ENCODE measurements around the gene IL5. TPM values are rescaled to one million over a fixed set of nuclear protein-coding genes. Genes with fewer than 3 reads are reported as not detected.

Gene IL5
- total and polyA plus RNA-seq, 2 experiments from 2014 or later: not detected

GRCh38 chr5:132561601-132562000 lies 18.3 kb upstream of the IL5 start:
- H3K27me3 ChIP-seq (ENCODE audit: insufficient read depth): no peaks in the 10 kb centered on the region
- no peaks in the 10 kb centered on the region for H3F3A ChIP-seq (replicated peaks; ENCODE audit: low read depth)
- peaks cover 11% of the 10 kb centered on the region for H3K36me3 ChIP-seq (ENCODE audit: insufficient read depth)
- Mint-ChIP-seq H3K9me3 (peaks cover 2% of the 10 kb centered on the region; the same call in 1 of the 3 replicates), H3K4me1 (peaks cover 5% of the 10 kb centered on the region), H3K36me3 (ENCODE audit: low read depth) (peaks cover 2% of the 10 kb centered on the region; the same call in 1 of the 3 replicates), H3K27ac (no peak overlapping the region), H3K4me3 (no peak overlapping the region), H3K27me3 (ENCODE audit: insufficient read depth, low read depth, poor library complexity) (peaks cover 2% of the 10 kb centered on the region)
- H3K27ac ChIP-seq (ENCODE audit: low read depth): no peak overlapping the region
- H2AFZ ChIP-seq: no peak overlapping the region
- ATAC-seq (no peak), DNase-seq (ENCODE audit: low spot score) (no peak)
- H3K4me3 ChIP-seq: no peak overlapping the region
- H3K9me2 ChIP-seq (ENCODE audit: insufficient read depth): no peaks in the 10 kb centered on the region
- no peak overlapping the region for H3K4me2 ChIP-seq
- no peak for TF ChIP-seq ETS1 (IDR thresholded peaks at IDR 0.05)
- no peak for TF ChIP-seq CTCF (conservative IDR thresholded peaks at IDR 0.05; ENCODE audit: low read depth in 2 of 2)
- TF ChIP-seq POLR2AphosphoS5 (IDR thresholded peaks at IDR 0.05; ENCODE audit: low read depth): no peak
- TF ChIP-seq, protein P1, sequence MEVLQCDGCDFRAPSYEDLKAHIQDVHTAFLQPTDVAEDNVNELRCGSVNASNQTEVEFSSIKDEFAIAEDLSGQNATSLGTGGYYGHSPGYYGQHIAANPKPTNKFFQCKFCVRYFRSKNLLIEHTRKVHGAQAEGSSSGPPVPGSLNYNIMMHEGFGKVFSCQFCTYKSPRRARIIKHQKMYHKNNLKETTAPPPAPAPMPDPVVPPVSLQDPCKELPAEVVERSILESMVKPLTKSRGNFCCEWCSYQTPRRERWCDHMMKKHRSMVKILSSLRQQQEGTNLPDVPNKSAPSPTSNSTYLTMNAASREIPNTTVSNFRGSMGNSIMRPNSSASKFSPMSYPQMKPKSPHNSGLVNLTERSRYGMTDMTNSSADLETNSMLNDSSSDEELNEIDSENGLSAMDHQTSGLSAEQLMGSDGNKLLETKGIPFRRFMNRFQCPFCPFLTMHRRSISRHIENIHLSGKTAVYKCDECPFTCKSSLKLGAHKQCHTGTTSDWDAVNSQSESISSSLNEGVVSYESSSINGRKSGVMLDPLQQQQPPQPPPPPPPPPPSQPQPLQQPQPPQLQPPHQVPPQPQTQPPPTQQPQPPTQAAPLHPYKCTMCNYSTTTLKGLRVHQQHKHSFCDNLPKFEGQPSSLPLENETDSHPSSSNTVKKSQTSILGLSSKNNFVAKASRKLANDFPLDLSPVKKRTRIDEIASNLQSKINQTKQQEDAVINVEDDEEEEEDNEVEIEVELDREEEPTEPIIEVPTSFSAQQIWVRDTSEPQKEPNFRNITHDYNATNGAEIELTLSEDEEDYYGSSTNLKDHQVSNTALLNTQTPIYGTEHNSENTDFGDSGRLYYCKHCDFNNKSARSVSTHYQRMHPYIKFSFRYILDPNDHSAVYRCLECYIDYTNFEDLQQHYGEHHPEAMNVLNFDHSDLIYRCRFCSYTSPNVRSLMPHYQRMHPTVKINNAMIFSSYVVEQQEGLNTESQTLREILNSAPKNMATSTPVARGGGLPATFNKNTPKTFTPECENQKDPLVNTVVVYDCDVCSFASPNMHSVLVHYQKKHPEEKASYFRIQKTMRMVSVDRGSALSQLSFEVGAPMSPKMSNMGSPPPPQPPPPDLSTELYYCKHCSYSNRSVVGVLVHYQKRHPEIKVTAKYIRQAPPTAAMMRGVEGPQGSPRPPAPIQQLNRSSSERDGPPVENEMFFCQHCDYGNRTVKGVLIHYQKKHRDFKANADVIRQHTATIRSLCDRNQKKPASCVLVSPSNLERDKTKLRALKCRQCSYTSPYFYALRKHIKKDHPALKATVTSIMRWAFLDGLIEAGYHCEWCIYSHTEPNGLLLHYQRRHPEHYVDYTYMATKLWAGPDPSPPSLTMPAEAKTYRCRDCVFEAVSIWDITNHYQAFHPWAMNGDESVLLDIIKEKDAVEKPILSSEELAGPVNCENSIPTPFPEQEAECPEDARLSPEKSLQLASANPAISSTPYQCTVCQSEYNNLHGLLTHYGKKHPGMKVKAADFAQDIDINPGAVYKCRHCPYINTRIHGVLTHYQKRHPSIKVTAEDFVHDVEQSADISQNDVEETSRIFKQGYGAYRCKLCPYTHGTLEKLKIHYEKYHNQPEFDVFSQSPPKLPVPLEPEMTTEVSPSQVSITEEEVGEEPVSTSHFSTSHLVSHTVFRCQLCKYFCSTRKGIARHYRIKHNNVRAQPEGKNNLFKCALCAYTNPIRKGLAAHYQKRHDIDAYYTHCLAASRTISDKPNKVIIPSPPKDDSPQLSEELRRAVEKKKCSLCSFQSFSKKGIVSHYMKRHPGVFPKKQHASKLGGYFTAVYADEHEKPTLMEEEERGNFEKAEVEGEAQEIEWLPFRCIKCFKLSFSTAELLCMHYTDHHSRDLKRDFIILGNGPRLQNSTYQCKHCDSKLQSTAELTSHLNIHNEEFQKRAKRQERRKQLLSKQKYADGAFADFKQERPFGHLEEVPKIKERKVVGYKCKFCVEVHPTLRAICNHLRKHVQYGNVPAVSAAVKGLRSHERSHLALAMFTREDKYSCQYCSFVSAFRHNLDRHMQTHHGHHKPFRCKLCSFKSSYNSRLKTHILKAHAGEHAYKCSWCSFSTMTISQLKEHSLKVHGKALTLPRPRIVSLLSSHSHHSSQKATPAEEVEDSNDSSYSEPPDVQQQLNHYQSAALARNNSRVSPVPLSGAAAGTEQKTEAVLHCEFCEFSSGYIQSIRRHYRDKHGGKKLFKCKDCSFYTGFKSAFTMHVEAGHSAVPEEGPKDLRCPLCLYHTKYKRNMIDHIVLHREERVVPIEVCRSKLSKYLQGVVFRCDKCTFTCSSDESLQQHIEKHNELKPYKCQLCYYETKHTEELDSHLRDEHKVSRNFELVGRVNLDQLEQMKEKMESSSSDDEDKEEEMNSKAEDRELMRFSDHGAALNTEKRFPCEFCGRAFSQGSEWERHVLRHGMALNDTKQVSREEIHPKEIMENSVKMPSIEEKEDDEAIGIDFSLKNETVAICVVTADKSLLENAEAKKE (CRISPR knock-in tag; IDR thresholded peaks at IDR 0.05): no peak
- TF ChIP-seq EZH2 (IDR thresholded peaks at IDR 0.05; ENCODE audit: low read depth, unreplicated experiment): no peak
- no peak for TF ChIP-seq REST (IDR thresholded peaks at IDR 0.05; ENCODE audit: unreplicated experiment)
- no peak for TF ChIP-seq ZNF114 (CRISPR knock-in tag; IDR thresholded peaks at IDR 0.05)
- no peak for TF ChIP-seq EZH2phosphoT487 (IDR thresholded peaks at IDR 0.05; ENCODE audit: unreplicated experiment)
- no peak for TF ChIP-seq JUNB (IDR thresholded peaks at IDR 0.05; ENCODE audit: unreplicated experiment)
- no peak for TF ChIP-seq CREB1 (CRISPR knock-in tag; IDR thresholded peaks at IDR 0.05; ENCODE audit: low read depth)
- TF ChIP-seq ZNF331 (CRISPR knock-in tag; IDR thresholded peaks at IDR 0.05; ENCODE audit: low read depth): no peak
- TF ChIP-seq NANOG (IDR thresholded peaks at IDR 0.05; ENCODE audit: borderline replicate concordance): no peak
- TF ChIP-seq STAT1 (IDR thresholded peaks at IDR 0.05; ENCODE audit: unreplicated experiment): no peak
- peaks cover 7% of the 10 kb centered on the region; the same call in 1 of the 2 replicates for H3K4me1 ChIP-seq (ENCODE audit: insufficient read depth)
- peaks cover 35% of the 10 kb centered on the region for H3K79me2 ChIP-seq (replicated peaks; ENCODE audit: insufficient read depth)
- no peaks in the 10 kb centered on the region for H4K20me1 ChIP-seq (replicated peaks; ENCODE audit: insufficient read depth)
